Activated CD4-positive, alpha-beta T cell treated with anti-CD3 and anti-CD28 coated beads, Interleukin-2, amount 50 U/mL, for 4 hours (primary cell): ENCODE measurements around the gene PDGFA.

Experiments used
- DNase-seq, 2 experiments: peaks; one replicate each; pipeline ENCODE4 v3.0.0-alpha.2; 2020

The PDGFA gene

DNA sequence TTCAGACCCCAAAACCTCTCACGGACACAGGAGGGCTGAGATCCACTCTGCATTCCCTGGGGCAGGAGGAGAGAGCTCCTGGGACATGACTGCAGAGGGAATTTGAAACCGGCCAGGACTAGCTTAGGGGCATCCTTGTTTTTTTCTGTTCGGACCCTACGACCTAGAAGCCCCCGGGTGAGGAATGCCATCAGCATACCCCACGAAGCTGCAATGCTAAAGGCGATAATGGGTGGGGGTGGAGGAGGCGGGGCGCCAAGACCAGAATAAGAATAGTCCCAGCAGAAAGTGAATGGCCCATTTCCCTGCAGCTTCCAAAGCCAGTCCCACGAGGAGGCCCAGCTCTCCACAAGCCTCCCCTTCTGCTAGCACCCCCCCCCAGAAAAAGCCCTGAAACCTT lies 4.0 kb downstream of the PDGFA start:
- no peak for DNase-seq

DNA sequence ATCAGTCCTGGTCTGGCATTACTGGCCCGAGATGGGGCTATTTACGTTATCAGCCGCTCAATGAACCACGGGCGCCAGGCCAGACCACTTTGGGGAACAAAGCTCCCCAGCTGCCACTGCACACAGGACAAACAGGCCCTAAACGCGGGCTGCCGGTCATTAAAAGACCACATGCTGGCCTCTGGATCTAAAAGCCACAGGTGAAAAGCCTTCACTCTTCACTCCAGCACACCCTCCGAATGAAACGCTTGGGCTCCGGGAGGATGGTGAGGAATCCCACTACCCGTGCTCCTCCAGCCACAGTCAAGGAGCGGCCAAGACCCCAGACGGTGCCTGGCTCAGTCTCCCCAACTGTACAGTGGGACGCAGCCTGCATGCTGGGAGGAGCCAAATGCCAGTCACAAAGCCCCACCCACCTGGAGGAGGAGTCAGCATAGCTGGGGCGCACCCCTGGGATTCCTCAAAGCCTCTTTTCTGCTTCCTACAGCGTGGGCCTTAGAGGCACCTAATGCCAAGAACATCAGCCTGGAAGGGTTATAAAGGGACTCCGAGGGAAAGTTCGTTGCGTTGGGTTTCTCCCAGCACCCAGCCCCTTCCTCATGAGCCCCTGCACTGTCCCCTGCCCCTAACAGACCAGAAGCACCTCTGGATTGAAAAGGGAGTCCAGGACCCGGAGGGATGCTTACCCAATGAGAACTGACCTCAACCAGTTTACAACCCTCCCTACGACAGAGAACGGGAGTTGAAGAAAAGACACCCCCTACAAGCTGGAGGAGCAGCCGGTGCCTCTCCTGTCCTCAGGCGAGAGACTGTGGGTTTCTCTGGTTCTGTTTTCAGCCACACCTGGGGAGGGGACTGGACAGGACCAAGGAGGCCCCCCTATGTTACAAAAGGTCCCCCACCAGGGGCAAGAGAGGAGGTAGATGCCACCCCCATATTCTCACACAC lies 4.7 kb downstream of the PDGFA start:
- DNase-seq, result no peak

DNA sequence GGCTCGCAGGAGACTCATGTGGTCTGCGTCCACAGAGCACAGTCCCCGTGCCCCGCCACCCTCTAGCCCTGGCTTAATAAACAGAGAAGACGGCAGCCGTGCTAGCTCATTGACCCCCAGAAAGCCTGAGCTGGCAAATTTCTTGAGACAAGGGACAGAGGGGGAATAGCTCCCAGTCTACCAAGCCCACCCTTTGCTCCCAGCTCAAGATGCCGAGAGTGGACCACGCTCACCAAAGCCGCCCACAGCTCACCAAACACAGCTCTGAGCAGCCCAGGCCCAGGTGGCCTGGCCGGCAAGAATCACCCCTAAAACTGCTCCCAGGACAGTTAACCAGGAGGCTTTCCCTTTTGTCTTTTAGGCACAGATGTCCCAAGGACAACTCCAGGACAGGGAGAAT lies 5.4 kb downstream of the PDGFA start:
- DNase-seq, result no peak

DNA sequence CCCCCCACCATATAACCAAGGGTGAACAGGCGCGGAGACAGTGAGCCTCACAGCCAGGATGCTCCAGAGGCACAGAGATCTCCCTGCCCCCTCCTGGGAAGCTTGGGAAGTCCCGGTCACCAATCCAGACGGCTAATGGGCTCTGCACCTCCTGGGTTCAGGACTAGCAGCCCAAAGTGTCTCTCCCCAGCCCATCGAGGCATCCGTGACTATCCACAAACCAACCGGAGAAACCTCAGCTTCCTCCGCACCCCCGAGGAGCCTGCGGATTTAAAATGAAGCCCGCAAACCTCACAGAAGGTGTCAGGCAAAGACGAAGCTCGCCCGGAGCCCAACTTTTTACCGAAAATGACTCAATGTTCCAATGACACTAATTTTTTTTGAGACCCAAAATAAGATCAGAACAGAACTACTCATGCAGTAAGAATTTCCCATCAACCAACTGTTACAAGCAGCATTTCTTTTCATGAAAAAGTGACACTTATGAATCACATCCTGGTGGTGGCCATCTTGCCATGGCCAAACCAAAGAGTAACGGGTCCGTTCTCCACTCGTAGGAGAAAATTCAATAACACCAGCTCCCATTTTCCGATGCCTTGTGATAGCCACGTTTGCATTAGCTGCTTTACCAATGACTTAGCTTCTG lies 6.0 kb downstream of the PDGFA start:
- no peak for DNase-seq

DNA sequence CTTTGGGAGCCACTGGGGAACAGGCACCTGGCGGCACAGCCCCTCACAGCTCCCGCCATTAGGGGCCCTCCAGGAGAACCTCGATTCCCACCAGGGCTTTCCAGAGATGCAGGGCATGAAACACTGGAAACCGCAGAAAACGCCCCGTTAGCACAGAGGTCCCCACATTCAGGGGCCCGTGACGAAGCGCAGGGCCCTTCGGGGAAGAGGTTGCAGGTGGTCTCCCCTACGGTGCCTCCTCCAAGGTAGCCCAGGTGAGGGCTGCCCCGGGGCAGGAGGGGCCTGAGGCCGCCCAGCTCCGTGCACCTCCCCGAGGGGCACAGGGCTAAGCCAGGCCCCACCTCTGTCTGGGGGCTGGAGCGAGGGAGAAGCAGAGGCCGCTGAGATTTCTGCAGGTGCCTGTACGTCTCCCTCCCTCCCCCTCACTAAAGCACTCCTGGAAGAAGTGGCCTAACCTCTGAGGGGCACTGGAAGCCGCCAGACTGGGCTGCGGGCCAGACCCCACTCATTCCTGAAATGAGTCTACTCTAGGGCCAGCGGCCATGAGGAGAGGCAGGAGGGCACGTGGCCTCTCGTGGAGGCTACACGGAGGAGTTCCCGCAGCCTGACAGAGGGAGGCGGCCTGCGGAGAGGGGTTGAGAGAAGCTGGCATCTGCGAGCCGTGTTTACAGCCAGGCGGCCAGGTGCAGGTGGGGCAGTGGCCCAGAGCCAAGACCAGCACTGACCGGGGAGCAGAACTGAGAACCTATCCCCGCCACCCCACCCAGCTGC lies 6.9 kb downstream of the PDGFA start:
- no peak for DNase-seq

DNA sequence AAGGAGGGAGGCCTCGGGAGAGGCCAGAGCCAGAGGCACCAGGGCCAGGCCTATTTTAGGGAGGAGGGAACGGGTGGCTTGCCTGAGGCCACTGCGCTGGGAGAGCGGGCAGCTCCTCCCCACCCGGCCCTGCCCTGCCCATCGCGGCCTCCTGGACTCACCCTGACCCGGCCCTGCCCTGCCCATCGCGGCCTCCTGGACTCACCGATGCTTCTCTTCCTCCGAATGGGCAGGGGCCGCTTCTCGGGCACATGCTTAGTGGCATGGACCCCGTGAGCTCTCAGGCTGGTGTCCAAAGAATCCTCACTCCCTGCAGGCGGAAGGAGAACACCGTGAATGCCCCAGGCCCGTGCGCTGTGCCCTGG lies 7.5 kb downstream of the PDGFA start:
- DNase-seq, result no peak

DNA sequence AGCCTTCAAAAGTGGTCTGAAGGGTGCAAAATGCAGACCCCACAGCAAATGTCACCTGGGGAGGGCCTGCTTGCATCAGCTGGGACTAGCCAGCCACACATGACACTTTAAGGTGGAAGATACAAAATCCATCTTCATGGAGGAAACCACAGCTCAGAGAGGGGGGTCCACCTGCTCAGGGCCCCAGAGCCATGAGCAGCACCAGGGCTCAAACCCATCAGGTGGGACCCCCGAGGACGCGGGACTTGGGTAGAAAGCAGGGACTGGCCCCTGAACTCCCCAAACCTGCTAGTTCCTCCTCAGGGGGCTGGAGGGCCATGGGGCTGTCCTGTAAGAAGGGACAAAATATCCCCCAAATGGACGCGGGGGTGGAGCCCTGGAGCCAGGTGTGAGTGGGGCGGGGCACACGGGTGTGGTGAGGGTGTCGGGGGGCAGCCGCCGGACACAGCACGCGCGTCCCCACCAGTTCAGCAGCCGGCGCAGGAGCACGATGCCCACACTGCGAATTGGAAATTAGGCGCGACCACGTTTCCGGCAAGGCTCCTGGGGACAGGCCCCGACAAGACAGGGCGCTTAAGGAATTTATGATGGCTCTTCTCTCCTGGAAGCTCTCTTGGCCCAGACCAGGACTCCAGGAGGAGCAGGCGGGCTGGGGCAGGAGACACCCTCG lies 8.0 kb downstream of the PDGFA start:
- no peak for DNase-seq

DNA sequence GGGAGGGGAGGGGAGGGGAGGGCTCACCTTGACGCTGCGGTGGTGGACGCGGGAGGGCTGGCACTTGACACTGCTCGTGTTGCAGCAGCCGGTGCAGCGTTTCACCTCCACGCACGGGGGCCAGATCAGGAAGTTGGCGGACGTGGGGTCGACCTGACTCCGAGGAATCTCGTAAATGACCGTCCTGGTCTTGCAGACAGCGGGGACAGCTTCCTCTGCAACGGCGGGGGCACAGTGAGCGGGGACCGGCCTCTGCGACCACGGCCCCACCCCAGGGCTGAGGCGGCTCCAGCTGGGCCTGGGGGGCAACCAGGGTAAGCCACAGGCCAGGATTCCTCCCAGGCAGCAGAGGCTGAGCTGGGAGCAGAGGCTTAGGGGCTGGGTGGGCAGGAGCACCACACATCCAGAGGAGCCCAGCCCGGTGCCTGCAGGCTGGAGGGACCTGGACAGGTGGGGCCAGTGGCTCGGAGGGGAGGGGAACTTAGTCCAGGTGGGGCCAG lies 8.8 kb downstream of the PDGFA start:
- DNase-seq, result no peak

DNA sequence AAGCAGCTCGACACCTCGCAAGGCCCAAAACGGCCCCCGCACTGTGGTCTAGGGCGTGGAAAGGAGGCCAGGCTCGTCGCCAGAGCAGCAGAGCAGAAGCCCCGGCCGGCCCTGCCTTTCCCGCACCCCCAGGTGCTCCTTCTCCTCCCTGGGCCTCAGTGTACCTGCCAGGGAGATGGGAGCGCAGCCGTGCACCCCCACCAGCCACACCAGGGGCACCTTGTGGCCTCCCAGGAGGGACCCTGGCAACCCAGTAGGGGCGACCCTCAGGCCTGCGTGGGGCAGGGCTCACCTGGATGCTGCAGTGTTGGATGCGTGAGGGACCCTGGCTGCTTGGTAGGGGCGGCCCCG lies 9.5 kb downstream of the PDGFA start:
- no peak for DNase-seq

DNA sequence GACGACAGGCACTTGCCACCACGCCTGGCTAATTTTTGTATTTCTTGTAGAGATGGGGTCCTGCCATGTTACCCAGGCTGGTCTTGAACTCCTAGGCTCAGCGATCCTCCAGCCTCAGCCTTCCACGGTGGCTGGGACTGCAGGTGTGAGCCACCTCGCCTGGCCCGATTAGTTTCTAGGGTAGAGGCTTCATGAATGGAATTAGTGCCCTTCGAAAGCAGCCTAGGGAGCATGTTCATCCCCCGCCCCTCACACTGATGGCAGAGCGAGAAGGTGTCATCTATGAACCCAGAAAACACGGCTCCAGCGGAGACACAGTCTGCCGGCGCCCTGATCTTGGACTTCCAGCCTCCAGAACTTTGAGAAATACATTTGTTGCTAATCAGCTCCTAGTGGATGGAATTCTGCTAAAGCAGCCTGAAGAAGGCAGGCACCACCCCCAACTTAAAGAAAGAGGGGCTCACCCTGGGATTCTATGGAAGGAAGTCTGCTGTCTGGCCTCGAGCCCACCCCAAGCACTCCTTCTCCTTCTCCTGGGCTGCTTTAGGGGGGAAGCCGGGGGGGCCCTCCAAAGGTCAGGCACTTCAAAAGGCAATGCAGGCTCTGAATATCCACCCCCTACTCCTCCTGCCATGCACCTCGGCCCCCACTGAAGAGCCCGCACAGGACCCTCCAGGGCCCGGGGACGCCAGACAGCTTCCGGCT lies 10.1 kb downstream of the PDGFA start:
- DNase-seq, result no peak

DNA sequence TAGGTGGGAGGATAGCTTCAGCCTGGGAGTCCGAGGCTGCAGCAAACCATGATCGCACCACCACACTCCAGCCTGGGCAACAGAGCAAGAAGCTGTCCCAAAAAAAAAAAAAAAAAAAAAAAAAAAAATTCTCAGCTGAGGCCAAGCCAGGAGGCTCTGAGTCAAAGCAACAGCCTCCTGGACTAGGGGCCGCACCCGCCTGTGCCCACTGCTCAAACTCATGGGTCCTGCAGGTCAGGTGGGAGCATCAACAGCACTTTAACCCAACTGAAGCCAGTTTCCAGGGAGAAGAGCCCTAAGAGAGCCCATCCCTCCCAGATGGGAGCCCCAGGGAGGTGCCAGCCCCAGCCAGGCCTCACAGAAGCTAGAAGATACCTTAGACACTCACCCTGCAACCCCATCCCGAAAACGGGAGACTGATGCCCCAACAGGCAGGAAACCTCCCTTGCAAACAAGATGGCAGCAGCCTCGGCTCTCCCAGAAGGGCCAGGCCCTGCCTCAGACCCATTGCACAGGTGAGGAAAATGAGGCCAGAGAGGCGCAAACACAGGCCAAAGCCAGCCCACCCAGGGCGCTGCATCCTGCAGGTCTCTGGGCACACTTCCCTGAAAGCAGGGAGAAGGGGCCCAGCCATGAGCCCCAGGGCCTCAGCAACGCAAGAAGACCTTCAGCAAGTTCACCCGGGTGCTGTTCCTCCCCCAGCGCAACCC lies 11.0 kb downstream of the PDGFA start:
- no peak for DNase-seq

DNA sequence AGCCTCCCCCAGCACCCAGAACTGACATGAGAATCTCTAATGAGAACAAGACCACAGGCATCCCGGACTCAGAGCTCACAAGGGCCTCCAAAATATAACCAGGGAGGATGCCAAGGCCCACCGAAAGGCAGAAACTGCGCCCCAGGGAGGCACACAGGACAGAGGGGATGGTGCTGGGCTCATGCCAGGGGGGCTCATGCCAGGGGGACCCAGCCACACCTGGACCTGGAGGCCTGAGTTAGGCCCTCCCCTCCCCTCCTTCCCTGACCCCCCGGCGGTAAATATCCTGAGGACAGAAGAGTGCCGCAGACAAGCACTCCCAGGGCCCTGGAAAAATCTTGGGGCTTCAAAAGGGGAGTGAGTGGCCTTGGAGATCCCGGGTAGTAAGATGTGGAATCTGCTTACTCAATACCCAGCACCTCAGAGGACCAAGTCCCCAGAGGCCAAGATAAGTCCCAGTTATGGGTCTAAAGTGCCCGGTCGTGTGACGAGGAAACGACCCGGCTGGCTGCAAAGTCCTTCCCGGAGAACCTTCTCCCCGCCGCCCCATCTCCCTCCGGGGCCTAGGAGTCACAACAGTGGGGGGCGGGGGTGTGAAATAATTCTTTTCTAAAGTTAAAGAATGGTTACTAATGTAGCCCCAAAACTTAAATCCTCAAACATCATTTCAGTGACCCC lies 11.9 kb downstream of the PDGFA start:
- no peak for DNase-seq

DNA sequence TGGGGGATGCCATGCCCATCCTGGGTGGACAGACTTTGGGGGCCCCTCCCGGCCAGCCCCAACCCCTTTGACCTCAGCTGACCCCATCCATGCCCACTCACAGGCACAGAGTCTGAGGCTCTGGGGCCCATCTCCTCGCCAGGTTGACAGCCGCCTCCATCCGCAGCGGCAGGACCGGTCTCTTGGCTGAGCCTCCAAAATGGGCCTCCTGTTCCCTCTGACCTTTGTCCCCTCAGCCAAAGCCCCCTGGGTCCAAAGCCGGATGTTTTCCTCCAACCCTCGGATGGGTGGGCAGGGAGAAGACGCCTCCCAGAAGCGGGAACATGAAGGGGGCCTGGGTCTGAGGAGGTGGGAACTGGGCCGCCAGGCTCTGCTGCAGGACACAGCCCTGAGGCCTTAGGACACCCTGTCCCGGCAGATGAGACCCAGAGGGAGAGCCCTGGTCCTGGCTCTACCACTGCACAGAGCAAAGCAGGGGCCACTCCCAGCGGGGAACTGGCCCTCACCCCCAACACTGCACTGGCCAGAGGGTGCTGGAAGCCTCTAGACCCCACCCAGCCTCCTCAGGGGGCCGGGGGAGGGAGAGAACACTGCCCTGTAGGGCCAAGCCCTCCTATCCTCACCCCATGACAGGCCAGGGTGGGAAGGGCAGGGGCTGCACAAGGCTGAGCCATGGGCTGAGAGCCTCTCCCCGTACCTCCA lies 12.6 kb downstream of the PDGFA start:
- DNase-seq, result no peak

DNA sequence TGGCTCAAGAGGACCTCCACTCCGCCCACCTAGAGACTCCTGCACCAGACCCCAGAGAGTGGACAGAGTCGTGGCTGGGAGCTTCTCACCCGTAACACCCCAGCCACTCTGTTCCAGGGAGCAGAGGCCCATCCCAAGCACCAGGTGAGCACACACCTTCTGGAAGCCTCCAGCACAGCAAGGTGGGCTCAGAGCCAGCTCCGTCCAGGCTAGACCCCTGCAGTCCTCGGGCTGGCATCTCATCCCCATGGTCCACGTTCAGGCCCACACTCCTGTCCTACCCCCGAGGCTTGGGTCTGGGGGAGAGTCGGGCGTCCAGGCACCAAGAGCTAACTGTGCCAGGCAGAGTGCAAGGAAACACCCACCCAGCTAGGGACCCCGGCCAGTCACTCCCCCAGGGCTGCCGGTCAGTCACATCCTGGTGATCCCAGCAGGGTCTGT lies 13.2 kb downstream of the PDGFA start:
- no peak for DNase-seq

DNA sequence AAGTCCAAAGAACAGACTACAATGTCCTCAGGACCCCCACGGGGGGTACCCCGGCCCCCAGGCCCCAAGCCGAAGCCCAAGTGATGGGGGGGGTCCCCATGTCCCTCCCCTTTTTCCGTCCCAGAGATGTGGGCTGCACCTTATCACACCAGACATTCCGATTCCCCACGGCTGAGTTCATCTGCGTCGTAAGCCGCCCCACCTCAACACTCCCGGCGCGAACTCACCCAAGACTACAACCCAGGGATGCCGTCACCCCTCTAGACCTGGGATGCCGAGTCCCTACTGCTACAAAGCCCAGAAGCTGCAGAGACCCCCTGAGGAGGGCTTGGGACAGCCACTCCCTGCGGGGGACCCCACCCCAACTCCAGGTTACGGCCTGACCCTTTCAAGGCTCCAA lies 14.5 kb downstream of the PDGFA start:
- DNase-seq, result no peak

DNA sequence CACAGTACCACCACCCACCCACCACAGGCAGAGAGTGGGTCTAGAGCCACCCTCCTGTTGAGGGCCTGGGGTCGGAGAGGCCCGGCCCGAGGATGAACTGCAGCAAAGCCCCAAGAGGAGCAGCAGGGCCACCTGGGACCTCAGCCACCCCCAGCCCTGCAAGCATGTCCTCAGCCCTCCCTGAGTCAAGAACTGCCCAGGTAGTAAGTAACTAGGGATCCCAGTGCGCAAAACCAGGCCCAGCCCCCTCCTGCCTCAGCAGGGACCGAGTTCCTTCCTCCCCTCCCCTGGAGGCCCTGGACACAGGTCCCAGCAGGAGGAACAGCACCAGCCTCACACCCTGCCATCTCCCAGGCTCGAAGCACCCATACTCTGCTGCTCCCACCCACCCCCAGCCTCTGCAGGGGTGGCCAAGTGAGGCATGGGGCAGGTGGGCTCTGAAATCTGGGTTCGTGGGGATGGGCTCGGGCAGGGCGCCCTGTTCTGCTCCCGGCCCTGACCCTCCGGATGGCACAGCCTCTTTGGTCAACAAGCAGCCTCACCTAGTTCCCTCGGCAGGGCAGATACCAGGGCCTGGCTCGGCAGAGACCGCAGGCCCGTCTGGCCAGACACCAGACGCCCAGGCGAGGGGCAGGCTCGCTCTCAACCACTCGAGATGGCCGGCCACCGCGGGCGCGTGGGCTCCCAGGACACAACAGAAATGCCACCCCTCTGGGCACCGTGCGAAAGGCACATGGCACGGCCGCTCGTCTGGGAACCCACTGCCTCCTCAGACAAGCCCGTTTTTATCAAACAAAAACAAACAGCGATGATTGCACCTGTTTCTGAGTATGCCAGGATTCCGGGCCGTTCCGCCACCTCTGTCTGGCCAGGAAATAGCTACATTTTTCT lies 15.2 kb downstream of the PDGFA start:
- DNase-seq, result no peak

DNA sequence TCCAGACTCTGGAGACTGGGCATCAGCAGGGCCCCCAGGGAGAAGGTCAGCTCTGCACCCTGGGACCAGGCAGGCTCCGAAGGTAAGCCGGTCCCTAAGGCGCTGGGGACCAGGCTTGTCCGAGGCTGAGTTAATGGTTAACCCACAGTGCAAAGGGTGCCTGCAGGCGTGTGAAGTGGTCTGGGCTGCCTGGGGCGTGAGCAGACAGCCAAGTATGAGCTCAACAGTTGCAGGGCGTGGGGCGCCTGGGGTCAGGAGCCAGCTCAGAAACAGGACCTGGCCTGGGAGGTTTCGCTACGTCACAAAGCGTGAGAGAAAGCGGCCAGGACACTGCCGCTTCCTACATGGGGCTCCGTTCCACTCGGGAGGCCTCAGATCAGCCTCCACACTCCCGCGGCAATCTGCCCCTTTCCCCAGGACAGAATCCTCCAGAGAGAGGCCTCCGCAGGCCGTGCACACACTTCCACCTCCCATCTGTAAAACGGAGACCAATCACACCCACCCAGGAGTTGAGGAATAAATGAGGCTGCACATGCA lies 16.0 kb downstream of the PDGFA start:
- no peak for DNase-seq

DNA sequence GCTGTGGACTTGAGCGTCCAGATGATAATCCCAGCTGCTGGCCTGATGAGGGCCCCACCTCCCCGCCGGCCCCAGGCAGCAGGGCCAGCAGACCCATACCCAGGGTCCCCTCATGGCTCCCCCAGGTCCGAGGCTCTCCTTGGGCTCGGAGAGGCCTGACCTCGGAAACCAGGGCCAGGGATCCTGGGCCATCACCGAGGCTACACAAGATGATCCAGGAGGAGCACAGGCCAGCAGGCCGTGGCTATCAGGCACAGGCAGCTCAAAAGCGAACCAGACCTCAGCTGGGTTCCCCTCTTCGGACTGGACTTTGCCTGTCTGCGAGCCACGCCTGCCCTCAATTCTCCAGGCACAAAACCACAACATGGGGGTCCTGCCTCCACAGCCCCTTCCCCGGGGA lies 17.4 kb downstream of the PDGFA start:
- no peak for DNase-seq

DNA sequence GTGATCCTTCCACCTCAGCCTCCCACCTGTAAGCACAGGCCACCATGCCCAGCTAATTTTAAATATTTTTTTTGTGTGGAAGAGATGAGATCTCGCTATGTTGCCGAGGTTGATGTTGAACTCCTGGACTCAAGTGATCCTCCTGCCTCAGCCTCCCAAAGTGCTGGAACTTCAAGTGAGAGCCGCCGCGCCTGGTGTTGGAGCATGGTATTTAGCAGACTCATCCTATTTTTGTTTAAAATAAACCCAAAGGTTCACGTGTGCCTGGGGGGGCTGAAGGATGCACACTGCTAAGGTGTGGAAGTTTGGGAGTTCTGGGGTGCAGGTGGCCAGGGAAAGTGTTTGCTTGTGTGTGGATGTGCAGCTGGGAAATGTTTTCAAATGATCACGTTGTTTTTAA lies 18.1 kb downstream of the PDGFA start:
- DNase-seq, result no peak
